HUES48 (cell line): ENCODE data around the gene BORCS8.
"Not testable (repeated sequence)": the region's sequence is repeated elsewhere in the genome, so short reads cannot be mapped to it uniquely, and the experiment has no call there.

Experiments used
- H3K27ac ChIP-seq: one replicate; pipeline ENCODE4 v1.7.0; 2013; ENCODE audit warnings: low read depth, low read length, inconsistent platforms
- H3K27me3 ChIP-seq: 2 replicates; pipeline ENCODE4 v1.6.1; 2013; ENCODE audit warnings: mild to moderate bottlenecking, low read length; ENCODE audit not compliant: control insufficient read depth, insufficient read depth
- H3K36me3 ChIP-seq: 2 replicates; pipeline ENCODE4 v1.6.1; 2013; ENCODE audit warnings: low read length; ENCODE audit not compliant: control insufficient read depth, insufficient read depth
- H3K4me1 ChIP-seq: 2 replicates; pipeline ENCODE4 v1.6.1; 2013; ENCODE audit warnings: mild to moderate bottlenecking, low read length; ENCODE audit not compliant: control insufficient read depth, insufficient read depth
- H3K4me3 ChIP-seq: 2 replicates; pipeline ENCODE4 v1.5.1; 2013; ENCODE audit warnings: mild to moderate bottlenecking, low read depth, low read length
- H3K9ac ChIP-seq: 2 replicates; pipeline ENCODE4 v1.6.1; 2013; ENCODE audit warnings: mild to moderate bottlenecking, low read depth, low read length, moderate library complexity
- H3K9me3 ChIP-seq: 2 replicates; pipeline ENCODE4 v1.6.1; 2013; ENCODE audit warnings: low read length; ENCODE audit not compliant: control insufficient read depth, insufficient read depth

Gene BORCS8

DNA sequence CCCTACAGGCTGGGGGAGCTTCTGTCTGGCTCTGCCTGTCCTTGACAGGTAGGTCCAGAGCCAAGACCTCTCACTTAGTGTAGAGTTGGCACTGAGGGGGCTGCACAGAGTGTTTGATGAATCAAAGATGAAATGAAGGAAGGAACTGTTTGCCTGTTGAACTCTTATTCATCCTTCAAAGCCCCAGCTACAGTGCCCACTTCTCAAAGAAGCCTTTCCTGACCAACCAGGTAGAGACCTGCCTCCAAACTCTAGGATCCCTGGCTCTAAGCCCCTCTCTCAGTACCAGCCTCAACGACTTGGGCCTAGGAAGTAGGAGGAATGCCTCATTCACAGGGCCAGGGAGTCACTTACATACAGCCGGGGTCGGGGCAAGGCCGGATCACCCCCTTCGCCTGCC, 44.6 kb downstream of the BORCS8 start:
- no peaks in the 10 kb centered on the region for H3K36me3 ChIP-seq
- no peaks in the 10 kb centered on the region for H3K9me3 ChIP-seq
- no peak overlapping the region for H3K9ac ChIP-seq
- H3K4me1 ChIP-seq: no peaks in the 10 kb centered on the region
- H3K4me3 ChIP-seq: no peak overlapping the region
- H3K27ac ChIP-seq: no peak overlapping the region
- peaks cover 2% of the 10 kb centered on the region; the same call in 1 of the 2 replicates for H3K27me3 ChIP-seq

- Histone ChIP-seq H3K36me3 (no peaks in the 10 kb centered on the region), H3K9me3 (no peaks in the 10 kb centered on the region), H3K27me3 (peaks cover 4% of the 10 kb centered on the region; the same call in 1 of the 2 replicates), H3K4me3 (no peak overlapping the region), H3K9ac (no peak overlapping the region), H3K4me1 (no peaks in the 10 kb centered on the region), H3K27ac (no peak overlapping the region)
Observed at GRCh38 chr19:19146865-19147264, 45.1 kb downstream of the BORCS8 start.

GRCh38 chr19:19145684-19146608, 46.0 kb downstream of the BORCS8 start:
- H3K4me1 ChIP-seq: no peaks in the 10 kb centered on the region
- H3K9me3 ChIP-seq: no peaks in the 10 kb centered on the region
- H3K9ac ChIP-seq: no peak overlapping the region
- no peaks in the 10 kb centered on the region for H3K36me3 ChIP-seq
- no peak overlapping the region for H3K4me3 ChIP-seq
- peaks cover 4% of the 10 kb centered on the region; the same call in 1 of the 2 replicates for H3K27me3 ChIP-seq
- no peak overlapping the region for H3K27ac ChIP-seq

- no peaks in the 10 kb centered on the region for H3K4me1 ChIP-seq
- no peaks in the 10 kb centered on the region for H3K36me3 ChIP-seq
- no peak overlapping the region for H3K27ac ChIP-seq
- no peak overlapping the region for H3K9ac ChIP-seq
- H3K4me3 ChIP-seq: no peak overlapping the region
- peaks cover 4% of the 10 kb centered on the region; the same call in 1 of the 2 replicates for H3K27me3 ChIP-seq
- no peaks in the 10 kb centered on the region for H3K9me3 ChIP-seq
Observed at GRCh38 chr19:19145281-19145680, 46.7 kb downstream of the BORCS8 start.

DNA sequence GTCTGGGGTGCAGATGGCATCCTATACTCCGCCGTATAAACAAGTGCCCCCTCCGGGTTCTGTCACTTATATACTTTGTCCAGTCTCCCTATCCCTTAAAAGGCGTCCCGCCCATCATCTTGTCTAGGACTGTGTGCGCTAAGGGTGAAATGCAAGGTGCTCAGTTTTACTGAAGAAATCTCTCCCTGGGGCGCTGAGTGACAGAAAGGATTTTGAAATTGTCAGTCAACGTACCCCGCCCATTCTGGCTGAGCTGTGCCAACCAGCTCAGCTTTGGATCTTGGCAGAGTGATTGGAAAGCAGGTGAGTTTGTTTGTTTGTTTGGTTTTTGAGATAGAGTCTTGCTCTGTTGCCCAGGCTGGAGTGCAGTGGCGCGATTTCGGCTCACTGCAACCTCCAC, 49.6 kb downstream of the BORCS8 start:
- Histone ChIP-seq H3K9me3 (no peaks in the 10 kb centered on the region), H3K4me3 (no peak overlapping the region), H3K27ac (no peak overlapping the region), H3K9ac (no peak overlapping the region), H3K4me1 (no peaks in the 10 kb centered on the region), H3K36me3 (no peaks in the 10 kb centered on the region), H3K27me3 (peaks cover 9% of the 10 kb centered on the region)

DNA sequence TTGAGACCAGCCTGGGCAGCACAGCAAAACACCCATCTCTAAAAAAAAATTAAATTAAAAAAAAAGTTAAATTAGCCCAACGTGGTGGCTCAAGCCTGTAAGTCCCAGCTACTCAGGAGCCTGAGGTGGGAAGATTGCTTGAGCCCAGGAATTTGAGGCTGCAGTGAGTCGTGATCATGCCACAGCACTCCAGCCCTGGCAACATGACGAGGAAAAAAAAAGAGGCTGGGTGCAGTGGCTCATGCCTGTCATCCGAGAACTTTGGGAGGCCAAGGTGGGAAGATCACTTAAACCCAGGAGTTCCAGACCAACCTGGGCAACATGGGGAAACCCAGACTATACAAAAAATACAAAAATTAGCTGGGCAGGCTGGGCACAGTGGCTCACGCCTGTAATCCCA, 51.5 kb downstream of the BORCS8 start:
- H3K4me3 ChIP-seq: no peak overlapping the region
- no peaks in the 10 kb centered on the region for H3K36me3 ChIP-seq
- H3K9me3 ChIP-seq: no peaks in the 10 kb centered on the region
- no peak overlapping the region for H3K27ac ChIP-seq
- peaks cover 13% of the 10 kb centered on the region for H3K27me3 ChIP-seq
- no peak overlapping the region for H3K9ac ChIP-seq
- no peaks in the 10 kb centered on the region for H3K4me1 ChIP-seq

DNA sequence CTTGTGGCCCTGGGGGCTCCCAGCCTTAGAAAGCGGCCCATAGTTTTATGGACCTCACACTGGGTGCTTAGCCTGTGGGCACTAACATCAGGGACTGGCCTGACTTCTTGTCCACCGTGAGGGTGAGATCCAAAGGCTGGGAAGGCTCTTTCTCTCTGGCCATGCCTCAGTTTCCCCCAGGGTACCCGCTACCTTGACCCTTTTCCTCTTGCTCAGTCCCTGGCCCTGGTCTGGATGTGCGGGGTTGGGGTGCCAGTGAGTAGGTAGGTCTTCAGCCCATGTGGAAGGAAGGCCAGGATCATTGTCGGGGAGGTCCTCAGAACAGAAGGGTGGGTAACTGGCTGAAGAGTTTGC, 52.1 kb downstream of the BORCS8 start:
- Histone ChIP-seq H3K27me3 (peaks cover 13% of the 10 kb centered on the region), H3K4me3 (no peak overlapping the region), H3K9ac (no peak overlapping the region), H3K36me3 (no peaks in the 10 kb centered on the region), H3K27ac (no peak overlapping the region), H3K9me3 (no peaks in the 10 kb centered on the region), H3K4me1 (peaks cover 5% of the 10 kb centered on the region)

- Histone ChIP-seq H3K9me3 (no peaks in the 10 kb centered on the region), H3K27me3 (peaks cover 13% of the 10 kb centered on the region), H3K9ac (peak within 1 kb of the TSS; percentile 70), H3K27ac (no peak within 1 kb of the TSS), H3K4me1 (peaks cover 7% of the 10 kb centered on the region), H3K36me3 (no peaks in the 10 kb centered on the region), H3K4me3 (peak within 1 kb of the TSS; percentile 91)
Observed at GRCh38 chr19:19138109-19138981, 53.6 kb downstream of the BORCS8 start, which contains the start of gene TMEM161A. TSS of gene TMEM161A (minus strand) at chr19:19138478. CDS start at chr19:19138428, 50 bp downstream.

- H3K27me3 ChIP-seq: peaks cover 13% of the 10 kb centered on the region
- H3K27ac ChIP-seq: no peak overlapping the region
- peak overlapping the region; percentile 91 for H3K4me3 ChIP-seq
- H3K4me1 ChIP-seq: peaks cover 7% of the 10 kb centered on the region
- peak overlapping the region; percentile 70; the same call in 1 of the 2 replicates for H3K9ac ChIP-seq
- no peaks in the 10 kb centered on the region; the same call in 1 of the 2 replicates for H3K9me3 ChIP-seq
- peaks cover 2% of the 10 kb centered on the region; the same call in 1 of the 2 replicates for H3K36me3 ChIP-seq
Observed at GRCh38 chr19:19137556-19138108, 54.3 kb downstream of the BORCS8 start.

DNA sequence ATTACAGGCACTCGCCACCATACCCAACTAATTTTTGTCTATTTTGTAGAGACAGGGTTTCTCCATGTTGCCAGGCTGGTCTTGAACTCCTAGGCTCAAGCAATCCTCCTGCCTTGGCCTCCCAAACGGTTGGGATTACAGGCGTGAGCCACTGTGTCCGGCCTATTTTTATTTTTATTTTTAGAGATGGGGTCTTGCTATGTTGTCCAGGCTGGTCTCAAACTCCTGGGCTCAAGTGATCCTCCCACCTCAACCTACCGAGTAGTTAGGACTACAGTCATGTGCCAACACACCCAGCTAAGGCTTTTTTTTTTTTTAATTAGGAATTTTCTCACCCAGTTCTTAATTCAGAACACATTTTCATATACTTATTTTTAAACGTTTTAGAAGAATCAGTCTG, 56.2 kb downstream of the BORCS8 start:
- not testable (repeated sequence) for H3K9me3 ChIP-seq, H3K27ac ChIP-seq, H3K27me3 ChIP-seq, H3K36me3 ChIP-seq, H3K4me1 ChIP-seq, H3K4me3 ChIP-seq, H3K9ac ChIP-seq
